Testis (tissue), 3 donors: Measurements from ENCODE around the gene PSAP. TPM values are rescaled to one million over a fixed set of nuclear protein-coding genes. Genes with fewer than 3 reads are reported as not detected.

Source experiments
- DNase-seq: peaks from one replicate; pipeline ENCODE4 v3.0.0-alpha.2; 2019
- H3K27ac ChIP-seq, 2 donors: fragments of 200-600 bp; sonication (generic); one replicate each; pipeline ENCODE4 v1.5.1; 2019
- H3K27me3 ChIP-seq: fragments of 200-600 bp; sonication (generic); one replicate; pipeline ENCODE4 v1.5.1; 2019
- H3K36me3 ChIP-seq: fragments of 200-600 bp; sonication (generic); one replicate; pipeline ENCODE4 v1.5.1; 2017; ENCODE audit warnings: low read depth; ENCODE audit errors: missing control alignments
- H3K4me1 ChIP-seq: fragments of 200-600 bp; sonication (generic); one replicate; pipeline ENCODE4 v1.5.1; 2019
- H3K4me3 ChIP-seq, 2 donors: fragments of 200-600 bp; sonication (generic); one replicate each; pipeline ENCODE4 v1.5.1; 2017 to 2019
- H3K9me3 ChIP-seq: fragments of 200-600 bp; sonication (generic); one replicate; pipeline ENCODE4 v1.5.1; 2017
- POLR2A ChIP-seq: fragments of 450-650 bp; IDR thresholded peaks from one replicate; pipeline ENCODE4 v1.6.1; 2017; ENCODE audit warnings: antibody characterized with exemption, mild to moderate bottlenecking, moderate library complexity
- WGBS, 2 donors: methylation state at CpG; one replicate each; pipeline ENCODE4 v1.1.5; 2018; 5-methylcytosine and 5-hydroxymethylcytosine counted together
- intact Hi-C: fragments of 100-400 bp; cut with DNase I; formaldehyde crosslinking; loops from one replicate; pipeline ENCODE4 v1.15.1; 2023; ENCODE audit warnings: low total_unique reads
- polyA plus RNA-seq: library from polyadenylated mRNA; stranded (reverse); fragments of 350-450 nt; fragmentation: Illumina TruSeq; extraction: RNeasy Lipid Tissue Mini Kit (QIAGEN cat#74804); gene quantifications from one replicate; pipeline ENCODE4 v1.2.3, GENCODE V29; 2014; ENCODE audit warnings: low read depth, low replicate concordance; ENCODE audit not compliant: insufficient read depth
- total RNA-seq, 2 donors: library from RNA; depleted of rRNA; stranded (reverse); fragments of >200 nt; gene quantifications; one replicate each; pipeline ENCODE4 v1.2.3, GENCODE V29; 2016
- TF ChIP-seq, protein P1 (sequence below), 3 experiments: fragments of 450-650 bp in 2 of 3; fragments of 200-600 bp in 1 of 3; sonication (generic) in 1 of 3; IDR thresholded peaks; one replicate each; pipeline ENCODE4 v1.5.1; 2016 to 2019; ENCODE audit warnings: antibody characterized with exemption in 3 of 3, mild to moderate bottlenecking in 2 of 3, moderate library complexity in 1 of 3

The PSAP gene
- total and polyA plus RNA-seq, 3 donors from 2014 or later = 1,011 to 1,399 (median 1,346) TPM

DNA sequence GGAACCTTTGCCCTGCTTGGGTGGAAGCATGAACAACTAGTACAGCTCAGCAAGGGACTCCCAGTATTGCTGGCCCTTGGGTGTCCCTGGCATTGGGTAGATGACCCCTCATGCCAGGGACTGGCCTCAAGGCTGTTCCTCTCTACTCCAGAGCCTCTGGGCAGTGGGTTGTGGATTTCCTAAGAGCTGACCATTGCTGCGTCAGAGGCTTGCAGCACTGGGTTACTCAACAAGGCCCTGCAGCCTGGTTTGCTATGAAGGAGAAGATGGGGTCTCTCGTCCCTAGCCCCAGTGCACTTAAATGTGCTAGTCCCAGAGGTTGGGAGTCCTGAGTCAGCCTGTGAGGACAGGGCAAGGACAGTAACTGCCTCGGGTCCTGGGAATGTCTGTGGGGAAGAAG is 80.3 kb downstream of the PSAP start:
- TF ChIP-seq POLR2A = no peak
- TF ChIP-seq, protein P1, sequence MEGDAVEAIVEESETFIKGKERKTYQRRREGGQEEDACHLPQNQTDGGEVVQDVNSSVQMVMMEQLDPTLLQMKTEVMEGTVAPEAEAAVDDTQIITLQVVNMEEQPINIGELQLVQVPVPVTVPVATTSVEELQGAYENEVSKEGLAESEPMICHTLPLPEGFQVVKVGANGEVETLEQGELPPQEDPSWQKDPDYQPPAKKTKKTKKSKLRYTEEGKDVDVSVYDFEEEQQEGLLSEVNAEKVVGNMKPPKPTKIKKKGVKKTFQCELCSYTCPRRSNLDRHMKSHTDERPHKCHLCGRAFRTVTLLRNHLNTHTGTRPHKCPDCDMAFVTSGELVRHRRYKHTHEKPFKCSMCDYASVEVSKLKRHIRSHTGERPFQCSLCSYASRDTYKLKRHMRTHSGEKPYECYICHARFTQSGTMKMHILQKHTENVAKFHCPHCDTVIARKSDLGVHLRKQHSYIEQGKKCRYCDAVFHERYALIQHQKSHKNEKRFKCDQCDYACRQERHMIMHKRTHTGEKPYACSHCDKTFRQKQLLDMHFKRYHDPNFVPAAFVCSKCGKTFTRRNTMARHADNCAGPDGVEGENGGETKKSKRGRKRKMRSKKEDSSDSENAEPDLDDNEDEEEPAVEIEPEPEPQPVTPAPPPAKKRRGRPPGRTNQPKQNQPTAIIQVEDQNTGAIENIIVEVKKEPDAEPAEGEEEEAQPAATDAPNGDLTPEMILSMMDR (IDR thresholded peaks at IDR 0.05) = no peak
- 64 to 81% methylated on average over 3 of the region's 3 CpGs for WGBS, 2 donors
- intact Hi-C loops = loop anchor here (10.0 kb wide), 1 partner anchor 56 kb away; the partner anchor contains the start of gene C10orf105
- Histone ChIP-seq H3K27ac (peak overlapping the region; percentile 79 to 82), H3K4me3 (no peak overlapping the region), H3K36me3 (no peaks in the 10 kb centered on the region), H3K9me3 (no peaks in the 10 kb centered on the region), H3K27me3 (no peaks in the 10 kb centered on the region), H3K4me1 (peaks cover 58% of the 10 kb centered on the region)
- DNase-seq = peak; percentile 33

GRCh38 chr10:71770255-71770654 is 80.8 kb downstream of the PSAP start:
- H3K36me3 ChIP-seq = no peaks in the 10 kb centered on the region
- no peaks in the 10 kb centered on the region for H3K27me3 ChIP-seq
- H3K4me3 ChIP-seq = no peak overlapping the region
- TF ChIP-seq, protein P1 (IDR thresholded peaks at IDR 0.05) = no peak
- no peak for TF ChIP-seq POLR2A
- peak overlapping the region; percentile 79 to 82 for H3K27ac ChIP-seq
- no peaks in the 10 kb centered on the region for H3K9me3 ChIP-seq
- WGBS, 2 donors = 96% methylated on average over 3 of the region's 3 CpGs; no CpG with 5 or more reads in 1 of the 2 donors
- H3K4me1 ChIP-seq = peaks cover 58% of the 10 kb centered on the region
- DNase-seq = no peak
- intact Hi-C loops = loop anchor here (10.0 kb wide), 1 partner anchor 55 kb away; the partner anchor contains the start of gene C10orf105

DNA sequence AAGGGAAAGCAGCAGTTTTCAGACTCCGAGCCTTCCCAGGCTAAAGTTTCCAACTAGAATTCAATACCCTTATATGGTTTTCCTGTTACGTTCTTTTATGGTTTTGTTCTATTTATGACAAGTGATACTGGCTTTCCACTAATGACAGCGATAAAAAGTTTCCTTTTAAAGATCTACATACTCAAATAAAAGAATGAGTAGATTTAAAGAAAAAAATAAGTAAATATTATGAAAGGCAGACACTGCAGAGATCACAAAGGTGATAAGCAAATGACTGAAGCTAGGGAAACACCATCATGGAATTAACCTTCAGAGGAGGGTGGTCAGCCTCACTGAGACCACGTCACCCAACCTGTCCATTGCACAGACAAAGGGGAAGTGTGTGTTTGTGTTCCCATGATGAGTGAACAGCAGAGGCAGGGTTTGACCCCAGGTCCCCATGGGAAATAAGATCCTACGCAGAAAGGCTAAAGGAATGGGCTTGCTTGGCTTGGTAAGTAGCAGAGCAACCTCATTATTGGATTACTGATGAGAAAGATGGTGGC is 81.7 kb downstream of the PSAP start:
- Histone ChIP-seq H3K27me3 (no peaks in the 10 kb centered on the region), H3K4me3 (no peak overlapping the region), H3K9me3 (no peaks in the 10 kb centered on the region), H3K36me3 (no peaks in the 10 kb centered on the region), H3K4me1 (peaks cover 58% of the 10 kb centered on the region), H3K27ac (peak overlapping the region; percentile 79 to 82)
- no peak for DNase-seq
- intact Hi-C loops = no loop called here
- WGBS, 2 donors = 42 to 47% methylated on average over 5 of the region's 5 CpGs
- TF ChIP-seq, protein P1 (IDR thresholded peaks at IDR 0.05) = no peak
- no peak for TF ChIP-seq POLR2A

- intact Hi-C loops = no loop called here
- TF ChIP-seq POLR2A = no peak
- TF ChIP-seq, protein P1 (IDR thresholded peaks at IDR 0.05) = no peak
- no peaks in the 10 kb centered on the region for H3K36me3 ChIP-seq
- no peaks in the 10 kb centered on the region for H3K27me3 ChIP-seq
- H3K9me3 ChIP-seq = no peaks in the 10 kb centered on the region
- WGBS, 2 donors = 48 to 59% methylated on average over 7 to 10 of the region's 10 CpGs
- H3K4me1 ChIP-seq = peaks cover 51% of the 10 kb centered on the region
- peak; percentile 51 for DNase-seq
- H3K27ac ChIP-seq = peak overlapping the region; percentile 16 to 82
- no peak overlapping the region for H3K4me3 ChIP-seq
Observed at GRCh38 chr10:71767420-71768035, 83.5 kb downstream of the PSAP start.
